GM19324 (cell line): Measurements from ENCODE around the gene SLC9A9.
A peak's percentile ranks its signal among the peaks of the same experiment; 100 is the strongest.

Experiments
- ATAC-seq: cut with Tn5 transposase; IDR thresholded peaks from one replicate; pipeline ENCODE4 v1.9.1; 2021; ENCODE audit warnings: mild to moderate bottlenecking, moderate library complexity; ENCODE audit not compliant: unreplicated experiment, low FRiP score

Gene SLC9A9

DNA sequence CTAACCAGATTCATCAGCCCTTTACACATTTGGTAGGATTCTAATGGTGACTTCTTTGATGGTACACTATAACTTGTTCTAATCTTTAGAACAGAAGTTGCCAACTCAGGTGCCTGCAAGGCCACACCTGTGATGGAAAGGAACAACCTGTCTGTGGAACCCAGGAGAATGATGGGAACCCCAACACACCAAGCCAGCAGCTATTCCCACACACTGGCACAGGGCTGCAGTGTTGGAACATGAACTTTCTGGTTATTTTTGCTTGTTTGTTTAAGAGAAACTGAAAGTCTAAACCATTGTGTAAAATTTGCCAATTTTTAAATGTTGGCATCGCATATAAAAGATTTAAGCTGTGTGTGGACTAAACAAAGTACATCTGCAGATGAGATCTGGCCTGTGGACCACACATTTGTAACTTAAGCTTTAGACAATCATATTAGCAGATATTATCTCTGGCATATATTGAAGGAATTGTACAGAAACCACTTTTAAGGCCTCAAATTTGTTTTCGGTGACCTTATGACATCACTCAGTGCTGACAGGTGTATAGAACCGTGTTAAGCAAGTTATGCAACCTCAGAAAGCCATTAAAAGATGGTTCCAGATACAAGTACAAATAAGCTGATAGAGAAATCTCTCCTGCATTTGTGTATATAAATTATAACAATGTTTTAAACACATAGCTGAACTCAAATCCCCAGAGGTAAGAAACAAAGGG lies 242.9 kb downstream of the SLC9A9 start:
- no peak for ATAC-seq

GRCh38 chr3:143604402-143605185 lies 243.7 kb downstream of the SLC9A9 start:
- no peak for ATAC-seq

GRCh38 chr3:143603774-143604173 lies 244.5 kb downstream of the SLC9A9 start:
- no peak for ATAC-seq

DNA sequence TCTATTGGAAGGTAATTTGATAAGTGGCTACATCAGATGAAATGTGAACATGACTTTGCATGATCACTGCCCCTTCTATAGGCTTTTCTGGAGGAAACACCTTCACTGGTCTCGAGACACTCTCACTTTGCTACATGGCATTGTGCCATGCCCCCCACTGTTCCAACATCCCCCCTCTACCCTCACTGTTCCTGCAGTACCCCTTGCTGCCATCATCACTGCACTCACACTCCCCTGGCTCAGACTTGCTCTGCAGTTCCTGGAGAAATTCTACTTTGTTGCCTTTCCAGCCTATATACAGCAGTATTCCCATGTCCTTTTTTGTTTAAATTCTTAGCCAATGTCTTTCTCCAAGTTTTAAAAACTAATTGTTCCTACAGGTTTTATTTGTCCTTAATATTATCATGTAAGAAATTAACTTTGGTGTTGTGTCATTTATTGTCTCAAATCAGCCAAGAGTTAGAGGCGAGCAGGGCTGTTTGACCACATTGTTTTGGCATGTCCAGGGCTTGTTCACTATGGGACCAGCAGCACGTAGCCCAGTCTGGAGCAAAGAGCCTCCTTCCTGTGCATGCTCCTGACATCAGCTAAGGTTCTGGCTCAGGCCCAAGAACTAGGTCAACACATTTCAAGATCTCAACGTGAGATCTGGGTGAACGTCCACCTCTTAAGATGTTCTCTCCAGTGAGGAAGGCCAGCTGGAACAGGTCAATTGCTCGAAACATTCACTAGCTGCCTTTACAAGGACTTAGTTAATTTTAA lies 246.4 kb downstream of the SLC9A9 start:
- ATAC-seq: no peak

GRCh38 chr3:143600756-143601718 lies 247.2 kb downstream of the SLC9A9 start:
- no peak for ATAC-seq

GRCh38 chr3:143597774-143598652 lies 250.3 kb downstream of the SLC9A9 start:
- ATAC-seq: no peak

DNA sequence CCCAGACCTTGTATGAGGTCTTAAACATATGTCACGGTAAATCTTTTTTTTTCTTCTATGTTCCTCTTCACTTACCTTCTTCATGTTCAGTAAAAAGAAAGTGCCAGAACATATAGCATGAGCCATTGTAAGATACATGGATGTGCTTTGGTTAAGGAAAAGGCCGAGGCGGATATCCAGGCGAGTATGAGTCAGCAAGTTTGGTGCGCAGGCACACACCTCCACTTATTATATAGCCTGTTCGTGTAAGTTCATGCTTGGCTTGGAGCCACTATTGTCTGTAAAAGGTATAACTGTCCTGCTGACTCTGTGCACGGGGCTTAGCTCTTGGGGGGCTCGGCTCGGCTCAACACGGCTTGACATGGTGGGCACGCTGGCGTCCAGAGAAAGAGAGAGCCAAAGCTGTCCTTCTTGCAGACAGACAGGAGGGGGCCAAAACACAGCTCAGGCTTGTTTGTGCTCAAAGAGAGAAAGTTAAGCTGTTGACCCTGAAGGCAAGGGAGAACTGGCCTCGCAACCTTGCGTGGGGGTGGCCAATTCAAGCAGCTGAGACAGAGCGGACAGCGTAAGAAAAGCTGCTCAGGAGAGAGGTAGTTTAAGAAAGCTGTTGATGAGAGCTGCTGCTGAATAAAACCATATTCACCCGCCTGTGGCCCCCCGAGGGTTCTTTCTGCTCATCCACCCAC lies 251.2 kb downstream of the SLC9A9 start:
- ATAC-seq: no peak

GRCh38 chr3:143595456-143596077 lies 252.7 kb downstream of the SLC9A9 start:
- peak; percentile 98 for ATAC-seq

- ATAC-seq: no peak
Measured at GRCh38 chr3:143594206-143594605, 254.1 kb downstream of the SLC9A9 start.

- no peak for ATAC-seq
Measured at GRCh38 chr3:143590660-143591059, 257.6 kb downstream of the SLC9A9 start.

DNA sequence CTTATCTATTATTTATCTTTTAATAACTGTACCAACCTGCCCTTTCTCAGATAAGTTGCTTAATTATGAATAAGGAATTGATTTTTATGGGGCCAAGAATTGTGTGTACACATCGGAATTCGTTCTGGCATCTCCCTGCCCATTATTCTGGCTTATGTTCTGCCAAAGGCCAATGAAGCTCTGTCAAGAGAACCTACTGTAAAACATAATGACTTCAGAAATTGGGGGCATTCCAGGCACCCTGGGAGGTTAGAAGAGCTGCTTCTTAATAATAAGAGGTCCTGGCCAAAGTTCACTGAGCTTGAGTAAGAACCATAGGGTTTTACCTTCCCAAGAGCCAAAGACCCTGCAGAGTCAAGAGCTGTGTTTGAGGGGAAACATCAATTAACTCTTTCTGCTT lies 261.7 kb downstream of the SLC9A9 start:
- ATAC-seq: no peak

DNA sequence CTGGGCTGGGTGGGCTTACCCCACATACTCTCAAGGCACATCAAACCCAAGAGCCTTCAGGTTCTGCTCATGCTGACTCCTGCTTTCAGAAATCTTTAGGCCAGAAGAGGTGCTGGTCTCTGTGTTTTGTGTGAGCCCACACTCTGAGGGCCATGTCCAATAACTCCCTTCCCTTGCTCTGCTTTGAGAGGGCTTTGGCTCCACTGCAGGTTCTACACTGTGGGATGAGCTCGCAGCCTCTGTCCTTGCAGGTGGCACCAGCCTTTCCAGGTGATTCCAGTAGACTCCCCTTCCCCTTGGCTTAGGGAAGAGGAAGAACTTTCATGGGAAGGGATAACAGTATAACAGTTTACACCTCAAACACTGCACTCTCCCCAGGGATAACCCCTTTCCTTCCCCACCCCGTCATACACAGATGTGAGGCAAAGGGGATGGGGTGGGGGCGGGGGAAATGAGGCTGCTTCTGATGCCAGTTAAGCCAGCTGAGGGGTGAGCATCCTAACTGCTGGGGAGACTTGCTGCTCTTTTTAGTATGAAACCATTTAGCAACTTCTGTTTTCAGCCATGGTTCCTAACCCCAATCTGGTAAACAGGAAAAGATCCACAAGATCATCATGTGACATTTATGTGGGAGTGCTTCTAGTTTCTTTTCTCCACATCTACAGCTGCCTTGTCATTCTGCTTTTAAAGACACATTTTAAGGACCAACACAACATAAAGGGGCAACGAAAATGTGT lies 262.4 kb downstream of the SLC9A9 start:
- no peak for ATAC-seq

DNA sequence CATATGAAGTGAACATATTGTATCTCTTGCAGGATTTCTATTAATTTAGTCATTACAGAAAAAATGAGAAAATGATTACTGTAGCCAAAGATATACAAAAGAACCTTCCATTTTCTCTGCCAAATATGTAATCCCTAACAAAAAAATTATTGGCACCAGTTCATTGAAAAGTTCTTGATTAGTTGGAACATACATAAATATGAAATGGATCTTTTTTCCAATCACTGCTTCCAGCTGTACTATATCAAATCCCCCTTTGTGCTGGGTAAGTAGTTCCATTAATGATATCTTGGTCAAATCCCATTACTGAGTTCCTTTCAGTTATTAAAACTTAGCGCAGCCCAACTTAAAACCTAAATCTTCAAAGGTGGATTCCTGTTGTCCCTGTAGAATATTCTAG lies 263.8 kb downstream of the SLC9A9 start:
- ATAC-seq: no peak

GRCh38 chr3:143581972-143582722 lies 266.1 kb downstream of the SLC9A9 start:
- ATAC-seq: no peak

DNA sequence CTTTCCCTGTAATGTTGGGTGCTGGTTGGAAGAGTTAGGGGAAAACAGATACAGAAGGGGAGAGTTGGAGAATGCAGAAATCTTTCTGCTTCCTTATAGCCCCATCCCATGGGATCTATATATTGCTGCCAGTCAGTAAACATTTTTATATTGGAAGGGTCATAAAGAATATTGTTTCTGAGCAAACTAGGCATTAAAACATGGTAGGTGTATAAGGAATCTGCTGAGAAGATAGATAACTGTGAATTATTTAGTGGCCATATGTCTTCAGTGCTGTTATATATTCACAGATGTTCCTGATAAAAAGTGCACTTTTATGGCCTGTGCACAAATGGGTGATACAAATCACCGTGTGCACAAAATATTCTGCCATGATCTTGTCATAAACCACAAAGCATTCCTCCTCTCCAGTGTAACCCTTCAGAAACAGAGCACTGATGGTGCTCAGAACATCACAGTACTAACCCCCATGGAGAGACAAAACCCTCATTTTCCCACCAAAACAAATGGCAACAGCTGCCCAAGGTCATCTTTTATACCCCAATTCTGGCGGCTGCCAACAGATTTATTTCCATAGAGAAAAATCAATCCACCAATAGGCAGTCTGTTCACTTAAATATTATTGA lies 269.3 kb downstream of the SLC9A9 start:
- ATAC-seq: no peak

GRCh38 chr3:143576568-143577270 lies 271.5 kb downstream of the SLC9A9 start:
- no peak for ATAC-seq
